GM23338 (cell line): Measurements from ENCODE around the gene CHCHD10. TPM values are rescaled to one million over a fixed set of nuclear protein-coding genes. Genes with fewer than 3 reads are reported as not detected.

ENCODE experiments used
- ATAC-seq: fragments of 200-7000 bp; cut with Tn5 transposase; 3 replicates; pipeline ENCODE4 v1.9.1; 2020
- DNase-seq: peaks from one replicate; pipeline ENCODE4 v3.0.0-alpha.2; 2015; ENCODE audit warnings: low spot score
- H2AFZ ChIP-seq: fragments of 200-600 bp; sonication (generic); 2 replicates; pipeline ENCODE4 v1.8.0; 2016; ENCODE audit warnings: antibody characterized with exemption, mild to moderate bottlenecking, moderate library complexity
- H3F3A ChIP-seq: fragments of 200-600 bp; sonication (generic); replicated peaks from 2 replicates; pipeline ENCODE4 v1.8.0; 2017; ENCODE audit warnings: antibody characterized with exemption, mixed run types, low read depth
- H3K27ac ChIP-seq: fragments of 200-600 bp; sonication (generic); 2 replicates; pipeline ENCODE4 v1.6.1; 2016; ENCODE audit warnings: low read depth
- H3K27me3 ChIP-seq: fragments of 200-600 bp; sonication (generic); 2 replicates; pipeline ENCODE4 v1.8.0; 2016; ENCODE audit warnings: mild to moderate bottlenecking, mixed run types, moderate library complexity; ENCODE audit not compliant: insufficient read depth
- H3K36me3 ChIP-seq: fragments of 200-600 bp; sonication (generic); 2 replicates; pipeline ENCODE4 v1.8.0; 2016; ENCODE audit warnings: mild to moderate bottlenecking; ENCODE audit not compliant: insufficient read depth
- H3K4me1 ChIP-seq: fragments of 200-600 bp; sonication (generic); 2 replicates; pipeline ENCODE4 v1.8.0; 2016; ENCODE audit warnings: mild to moderate bottlenecking, moderate library complexity; ENCODE audit not compliant: insufficient read depth
- H3K4me2 ChIP-seq: fragments of 200-600 bp; sonication (generic); 2 replicates; pipeline ENCODE4 v1.7.1; 2017; ENCODE audit warnings: mixed run types
- H3K4me3 ChIP-seq: fragments of 200-600 bp; sonication (generic); 2 replicates; pipeline ENCODE4 v1.6.1; 2016; ENCODE audit warnings: mixed run types
- H3K79me2 ChIP-seq: fragments of 200-600 bp; sonication (generic); replicated peaks from 2 replicates; pipeline ENCODE4 v1.8.0; 2017; ENCODE audit warnings: mild to moderate bottlenecking; ENCODE audit not compliant: insufficient read depth
- H3K9me2 ChIP-seq: fragments of 200-600 bp; sonication (generic); 2 replicates; pipeline ENCODE4 v1.8.0; 2017; ENCODE audit not compliant: insufficient read depth
- H4K20me1 ChIP-seq: fragments of 200-600 bp; sonication (generic); replicated peaks from 2 replicates; pipeline ENCODE4 v1.8.0; 2017; ENCODE audit warnings: mild to moderate bottlenecking; ENCODE audit not compliant: insufficient read depth
- H3K27ac Mint-ChIP-seq: 2 replicates; pipeline ENCODE4 v1.8.0; 2020; ENCODE audit warnings: inconsistent platforms, mild to moderate bottlenecking, moderate library complexity, mixed read lengths
- H3K27me3 Mint-ChIP-seq: 3 replicates; pipeline ENCODE4 v1.8.0; 2022; ENCODE audit warnings: low read depth, mild to moderate bottlenecking, moderate library complexity, mixed read lengths, inconsistent platforms; ENCODE audit not compliant: insufficient read depth, poor library complexity
- H3K36me3 Mint-ChIP-seq: 3 replicates; pipeline ENCODE4 v1.8.0; 2021; ENCODE audit warnings: low read depth, mild to moderate bottlenecking, inconsistent platforms, moderate library complexity, mixed read lengths
- H3K4me1 Mint-ChIP-seq: 3 replicates; pipeline ENCODE4 v1.8.0; 2020; ENCODE audit warnings: mild to moderate bottlenecking, inconsistent platforms, mixed read lengths
- H3K4me3 Mint-ChIP-seq: 3 replicates; pipeline ENCODE4 v1.8.0; 2021; ENCODE audit warnings: moderate library complexity, mild to moderate bottlenecking, inconsistent platforms, mixed read lengths
- H3K9me3 Mint-ChIP-seq: 3 replicates; pipeline ENCODE4 v1.8.0; 2020; ENCODE audit warnings: moderate library complexity, mild to moderate bottlenecking, inconsistent platforms, mixed read lengths
- CREB1 ChIP-seq: fragments of 250-450 bp; sonication (Bioruptor Pico); IDR thresholded peaks from 2 replicates; pipeline ENCODE4 v1.5.0; 2020; ENCODE audit warnings: low read depth, mild to moderate bottlenecking, moderate library complexity
- CTCF ChIP-seq, 2 experiments: fragments of 200-600 bp in 1 of 2; sonication (generic) in 1 of 2; conservative IDR thresholded peaks; 2 replicates each; pipeline versions ENCODE4 v1.5.1 to v1.6.1; 2016 to 2017; ENCODE audit warnings: antibody characterized with exemption in 2 of 2, low read depth in 2 of 2, mild to moderate bottlenecking in 2 of 2, moderate library complexity in 1 of 2
- ETS1 ChIP-seq: IDR thresholded peaks from 2 replicates; pipeline ENCODE4 v1.6.1; 2016; ENCODE audit warnings: antibody characterized with exemption
- EZH2 ChIP-seq: fragments of 200-600 bp; sonication (generic); IDR thresholded peaks from one replicate; pipeline ENCODE4 v1.8.0; 2017; ENCODE audit warnings: antibody characterized with exemption, mild to moderate bottlenecking, low read depth; ENCODE audit not compliant: unreplicated experiment
- EZH2phosphoT487 ChIP-seq: fragments of 200-600 bp; sonication (generic); IDR thresholded peaks from one replicate; pipeline ENCODE4 v1.8.1; 2018; ENCODE audit warnings: antibody characterized with exemption; ENCODE audit not compliant: unreplicated experiment
- JUNB ChIP-seq: IDR thresholded peaks from one replicate; pipeline ENCODE4 v1.6.1; 2016; ENCODE audit warnings: antibody characterized with exemption; ENCODE audit not compliant: unreplicated experiment
- NANOG ChIP-seq: IDR thresholded peaks from 2 replicates; pipeline ENCODE4 v1.6.1; 2016; ENCODE audit warnings: antibody characterized with exemption, borderline replicate concordance
- POLR2AphosphoS5 ChIP-seq: IDR thresholded peaks from 2 replicates; pipeline ENCODE4 v1.6.1; 2016; ENCODE audit warnings: antibody characterized with exemption, low read depth
- REST ChIP-seq: IDR thresholded peaks from one replicate; pipeline ENCODE4 v1.6.1; 2018; ENCODE audit warnings: antibody characterized with exemption; ENCODE audit not compliant: unreplicated experiment
- STAT1 ChIP-seq: IDR thresholded peaks from one replicate; pipeline ENCODE4 v1.6.1; 2016; ENCODE audit warnings: antibody characterized with exemption; ENCODE audit not compliant: unreplicated experiment
- ZNF114 ChIP-seq: fragments of 250-450 bp; sonication (Bioruptor Pico); IDR thresholded peaks from 2 replicates; pipeline ENCODE4 v1.5.0; 2020; ENCODE audit warnings: mild to moderate bottlenecking, moderate library complexity
- ZNF331 ChIP-seq: fragments of 250-450 bp; sonication (Bioruptor Pico); IDR thresholded peaks from 2 replicates; pipeline ENCODE4 v1.5.0; 2020; ENCODE audit warnings: low read depth, mild to moderate bottlenecking, moderate library complexity
- ZNF462 ChIP-seq: fragments of 250-450 bp; sonication (Bioruptor Pico); IDR thresholded peaks from 2 replicates; pipeline ENCODE4 v1.5.0; 2020; ENCODE audit warnings: mild to moderate bottlenecking, moderate library complexity
- polyA plus RNA-seq: library from polyadenylated mRNA; unstranded; fragments of >200 nt; fragmentation: Nextera tagmentation; extraction: Ambion mirVana; gene quantifications from 2 replicates; pipeline ENCODE4 v1.2.1, GENCODE V29; 2016
- total RNA-seq: library from RNA; depleted of rRNA; stranded (reverse); fragments of >200 nt; shearing (Covaris generic); gene quantifications from 2 replicates; pipeline ENCODE4 v1.2.3, GENCODE V29; 2014

Gene CHCHD10
- total and polyA plus RNA-seq, 2 experiments from 2014 or later: 11.4 to 101 TPM

GRCh38 chr22:23781511-23782183 lies 13.9 kb upstream of the CHCHD10 start:
- H3K4me3 Mint-ChIP-seq: no peak overlapping the region
- no peaks in the 10 kb centered on the region for H4K20me1 ChIP-seq
- H3K9me3 Mint-ChIP-seq: no peaks in the 10 kb centered on the region
- no peak overlapping the region for H3K4me3 ChIP-seq
- no peak overlapping the region for H3K27ac ChIP-seq
- TF ChIP-seq REST: no peak
- TF ChIP-seq ETS1: no peak
- no peak for TF ChIP-seq ZNF114 (CRISPR knock-in tag)
- TF ChIP-seq ZNF331 (CRISPR knock-in tag): no peak
- no peak for TF ChIP-seq NANOG
- no peak for TF ChIP-seq EZH2phosphoT487
- TF ChIP-seq CREB1 (CRISPR knock-in tag): no peak
- no peak for TF ChIP-seq STAT1
- no peak for TF ChIP-seq POLR2AphosphoS5
- no peak for TF ChIP-seq EZH2
- no peak for TF ChIP-seq JUNB
- TF ChIP-seq ZNF462 (CRISPR knock-in tag): no peak
- TF ChIP-seq CTCF (conservative IDR thresholded peaks at IDR 0.05; ENCODE audit: low read depth in 2 of 2): no peak
- peaks cover 6% of the 10 kb centered on the region; the same call in 2 of the 3 replicates for H3K4me1 Mint-ChIP-seq
- DNase-seq: no peak
- H3K9me2 ChIP-seq: no peaks in the 10 kb centered on the region
- no peak overlapping the region for H3K27ac Mint-ChIP-seq
- H3K4me2 ChIP-seq: no peak overlapping the region
- H2AFZ ChIP-seq: no peak overlapping the region
- H3K79me2 ChIP-seq: no peaks in the 10 kb centered on the region
- H3F3A ChIP-seq: 0 out of 2 replicates have a peak, but pooled peaks cover 6% of the 10 kb centered on the region
- ATAC-seq: no peak
- H3K36me3 ChIP-seq: no peaks in the 10 kb centered on the region
- no peaks in the 10 kb centered on the region; the same call in 2 of the 3 replicates for H3K36me3 Mint-ChIP-seq
- peaks cover 6% of the 10 kb centered on the region; the same call in 1 of the 2 replicates for H3K4me1 ChIP-seq
- H3K27me3 ChIP-seq: no peaks in the 10 kb centered on the region
- peaks cover 6% of the 10 kb centered on the region for H3K27me3 Mint-ChIP-seq
